Transverse colon (tissue), 4 donors: ENCODE data around the gene CLDN22.

Source experiments
- EP300 ChIP-seq: sonication (generic); formaldehyde crosslinking; IDR thresholded peaks from one replicate; pipeline ENCODE4 v1.6.1; 2017; ENCODE audit warnings: antibody characterized with exemption, low read depth
- POLR2A ChIP-seq: fragments of 450-650 bp; IDR thresholded peaks from one replicate; pipeline ENCODE4 v1.6.1; 2016; ENCODE audit warnings: antibody characterized with exemption, mild to moderate bottlenecking, moderate library complexity
- POLR2AphosphoS5 ChIP-seq, 3 donors: sonication (generic); formaldehyde crosslinking; IDR thresholded peaks; one replicate each; pipeline ENCODE4 v1.6.1; 2016; ENCODE audit warnings: antibody characterized with exemption in 3 of 3
- TF ChIP-seq, protein P1 (sequence below), 5 experiments: fragments of 200-600 bp in 3 of 5; fragments of 450-650 bp in 2 of 5; sonication (generic) in 3 of 5; IDR thresholded peaks; 1 replicate in 2 of 5; 2 replicates in 3 of 5; pipeline ENCODE4 v1.5.1; 2016 to 2017; ENCODE audit warnings: antibody characterized with exemption in 5 of 5, inconsistent platforms in 3 of 5, mild to moderate bottlenecking in 2 of 5, moderate library complexity in 1 of 5

DNA sequence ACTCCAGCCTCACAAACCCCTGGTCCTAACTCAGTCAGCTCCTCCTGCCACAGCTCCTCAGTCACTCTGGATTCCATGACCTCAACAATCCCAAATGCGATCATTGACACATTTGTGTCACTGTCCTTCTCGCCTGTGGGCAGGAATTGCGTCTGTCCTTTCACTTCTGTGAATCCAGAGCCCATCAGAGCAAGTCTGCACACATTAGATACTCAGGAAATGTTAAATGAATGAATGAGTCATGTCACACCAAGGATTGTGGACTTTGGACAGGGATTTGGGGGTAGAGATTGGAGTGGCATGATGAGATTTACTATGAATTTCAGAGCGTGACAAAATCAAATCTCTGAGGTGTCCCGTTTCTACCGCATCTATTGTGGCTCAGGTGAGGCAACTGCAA, 13.9 kb upstream of the CLDN22 start:
- TF ChIP-seq POLR2A = no peak
- no peak for TF ChIP-seq POLR2AphosphoS5 (IDR thresholded peaks at IDR 0.05)
- TF ChIP-seq, protein P1, sequence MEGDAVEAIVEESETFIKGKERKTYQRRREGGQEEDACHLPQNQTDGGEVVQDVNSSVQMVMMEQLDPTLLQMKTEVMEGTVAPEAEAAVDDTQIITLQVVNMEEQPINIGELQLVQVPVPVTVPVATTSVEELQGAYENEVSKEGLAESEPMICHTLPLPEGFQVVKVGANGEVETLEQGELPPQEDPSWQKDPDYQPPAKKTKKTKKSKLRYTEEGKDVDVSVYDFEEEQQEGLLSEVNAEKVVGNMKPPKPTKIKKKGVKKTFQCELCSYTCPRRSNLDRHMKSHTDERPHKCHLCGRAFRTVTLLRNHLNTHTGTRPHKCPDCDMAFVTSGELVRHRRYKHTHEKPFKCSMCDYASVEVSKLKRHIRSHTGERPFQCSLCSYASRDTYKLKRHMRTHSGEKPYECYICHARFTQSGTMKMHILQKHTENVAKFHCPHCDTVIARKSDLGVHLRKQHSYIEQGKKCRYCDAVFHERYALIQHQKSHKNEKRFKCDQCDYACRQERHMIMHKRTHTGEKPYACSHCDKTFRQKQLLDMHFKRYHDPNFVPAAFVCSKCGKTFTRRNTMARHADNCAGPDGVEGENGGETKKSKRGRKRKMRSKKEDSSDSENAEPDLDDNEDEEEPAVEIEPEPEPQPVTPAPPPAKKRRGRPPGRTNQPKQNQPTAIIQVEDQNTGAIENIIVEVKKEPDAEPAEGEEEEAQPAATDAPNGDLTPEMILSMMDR (IDR thresholded peaks at IDR 0.05) = no peak
- TF ChIP-seq EP300 = no peak
